Common myeloid progenitor, CD34-positive (primary cell): ENCODE measurements around the gene TNRC6A.

ENCODE experiments used
- CTCF ChIA-PET: fragments of 350-600 bp; sonication (Branson Sonifier 250); formaldehyde crosslinking; loops from one replicate; lab custom pipeline; 2021; ENCODE audit warnings: antibody characterized with exemption; lab: Charles Lee
- POLR2A ChIA-PET: fragments of 350-600 bp; sonication (Branson Sonifier 250); formaldehyde crosslinking; loops from one replicate; lab custom pipeline; 2021; ENCODE audit warnings: antibody characterized with exemption; lab: Charles Lee
- DNase-seq, 3 donors: peaks; one replicate each; pipeline versions ENCODE4 v3.0.0 to v3.0.0-alpha.2; 2013
- H3K27ac ChIP-seq, 2 experiments: 1 replicate in 1 of 2; 2 replicates in 1 of 2; pipeline ENCODE4 v1.7.0; 2013; ENCODE audit warnings: inconsistent platforms in 2 of 2, low read length in 2 of 2, mild to moderate bottlenecking in 2 of 2, low read depth in 1 of 2, moderate library complexity in 1 of 2; ENCODE audit not compliant: severe bottlenecking in 2 of 2, insufficient read depth in 1 of 2, poor library complexity in 1 of 2
- H3K27me3 ChIP-seq, 5 experiments: replicated peaks in 2 of 5; 1 replicate in 3 of 5; 2 replicates in 2 of 5; pipeline versions ENCODE4 v1.6.1 to v1.7.0; 2013; ENCODE audit warnings: low read length in 4 of 5, mild to moderate bottlenecking in 2 of 5, moderate library complexity in 2 of 5, inconsistent platforms in 1 of 5; ENCODE audit not compliant: insufficient read depth in 5 of 5, control insufficient read depth in 4 of 5
- H3K36me3 ChIP-seq, 4 experiments: 1 replicate in 2 of 4; 2 replicates in 2 of 4; pipeline versions ENCODE4 v1.6.1 to v1.7.0; 2013; ENCODE audit warnings: low read length in 3 of 4, control low read depth in 1 of 4, mild to moderate bottlenecking in 1 of 4; ENCODE audit not compliant: control insufficient read depth in 4 of 4, insufficient read depth in 4 of 4
- H3K4me1 ChIP-seq, 4 experiments: 1 replicate in 3 of 4; 2 replicates in 1 of 4; pipeline versions ENCODE4 v1.6.1 to v1.7.1; 2013; ENCODE audit warnings: low read length in 3 of 4, mild to moderate bottlenecking in 3 of 4, control low read depth in 1 of 4, inconsistent platforms in 1 of 4, moderate library complexity in 1 of 4; ENCODE audit not compliant: control insufficient read depth in 4 of 4, insufficient read depth in 4 of 4; ENCODE audit errors: control extremely low read depth in 1 of 4
- H3K4me3 ChIP-seq, 7 experiments: 1 replicate in 4 of 7; 2 replicates in 3 of 7; pipeline versions ENCODE4 v1.5.1 to v1.7.0; 2013; ENCODE audit warnings: mild to moderate bottlenecking in 7 of 7, low read length in 6 of 7, moderate library complexity in 6 of 7, inconsistent platforms in 2 of 7, low read depth in 2 of 7, control low read depth in 1 of 7; ENCODE audit not compliant: insufficient read depth in 4 of 7, control insufficient read depth in 1 of 7; ENCODE audit errors: extremely low read depth in 1 of 7
- H3K9me3 ChIP-seq, 5 experiments: 1 replicate in 4 of 5; 2 replicates in 1 of 5; pipeline versions ENCODE4 v1.6.1 to v1.7.1; 2013; ENCODE audit warnings: low read length in 4 of 5, mild to moderate bottlenecking in 2 of 5, inconsistent platforms in 1 of 5, low read depth in 1 of 5, moderate library complexity in 1 of 5; ENCODE audit not compliant: control insufficient read depth in 4 of 5, insufficient read depth in 2 of 5; ENCODE audit errors: control extremely low read depth in 1 of 5
- WGBS: methylation state at CpG from one replicate; pipeline ENCODE4 v1.1.5; 2013; ENCODE audit not compliant: insufficient coverage; 5-methylcytosine and 5-hydroxymethylcytosine counted together

The TNRC6A gene

DNA sequence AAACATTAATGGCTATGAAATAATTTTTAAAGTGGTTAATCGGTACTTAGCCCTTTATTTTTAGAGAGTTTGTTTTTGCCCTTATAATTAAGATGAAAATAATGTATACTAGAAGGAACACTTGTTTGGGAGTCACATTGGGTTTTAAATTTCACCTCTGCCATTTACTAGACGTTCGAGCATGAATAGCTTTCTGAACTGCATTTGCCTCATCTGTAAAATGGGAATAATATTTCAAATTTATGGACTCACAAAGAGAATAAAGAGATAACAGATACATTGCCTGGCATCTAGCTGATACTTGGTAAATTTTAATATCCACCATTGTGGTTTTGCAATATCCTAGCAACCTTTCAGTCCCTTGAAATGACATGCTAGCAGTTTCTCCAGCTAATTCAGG is 36.6 kb downstream of the TNRC6A start:
- DNase-seq = no peak
- POLR2A ChIA-PET = no interaction called here
- no peak overlapping the region for H3K27ac ChIP-seq

DNA sequence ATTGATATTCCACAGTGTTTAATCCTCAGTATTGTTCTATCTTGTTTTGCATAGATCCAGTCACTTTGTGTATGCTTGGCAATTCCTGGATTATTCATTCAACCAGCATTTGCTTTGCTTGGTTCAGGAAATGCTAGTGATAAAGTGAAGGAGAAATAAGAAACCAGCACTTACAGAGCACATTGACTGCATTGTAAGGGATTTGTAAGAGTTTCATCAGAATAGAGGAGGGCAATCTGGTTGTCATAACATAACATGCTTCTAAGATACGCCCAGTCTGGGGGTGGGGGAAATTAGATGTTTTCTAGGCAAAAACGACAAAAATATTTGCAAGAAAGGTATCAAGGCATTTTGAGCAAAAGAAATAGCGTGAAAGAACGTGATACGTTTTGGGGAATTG is 40.4 kb downstream of the TNRC6A start:
- no peak for DNase-seq
- Histone ChIP-seq H3K27ac (no peak overlapping the region), H3K36me3 (peaks cover 3 to 29% (median 8%) of the 10 kb centered on the region in 4 experiments), H3K9me3 (no peaks in the 10 kb centered on the region), H3K27me3 (no peaks in the 10 kb centered on the region), H3K4me3 (no peak overlapping the region), H3K4me1 (peaks cover 0 to under 1% (median 0%) of the 10 kb centered on the region in 4 experiments)
- ChIA-PET CTCF (interaction anchor here (1.2 kb wide), 1 partner anchor 17 kb away, joined by 3 read pairs; no protein-coding TSS in a partner anchor), POLR2A (no interaction called here)
- 100% methylated on average over 5 of the region's 5 CpGs for WGBS

More for the DNA sequence above, 36.6 kb downstream of the TNRC6A start:
- Histone ChIP-seq H3K9me3 (no peaks in the 10 kb centered on the region), H3K4me3 (no peak overlapping the region), H3K36me3 (peaks cover 5 to 24% (median 16%) of the 10 kb centered on the region in 4 experiments), H3K4me1 (no peaks in the 10 kb centered on the region), H3K27me3 (no peaks in the 10 kb centered on the region)
- WGBS = 80% methylated on average over 1 of the region's 3 CpGs
- CTCF ChIA-PET = interaction anchor here (1.0 to 1.5 kb wide), 3 partner anchors 10 to 17 kb away, joined by 3 to 4 read pairs (median 3); no protein-coding TSS in a partner anchor

DNA sequence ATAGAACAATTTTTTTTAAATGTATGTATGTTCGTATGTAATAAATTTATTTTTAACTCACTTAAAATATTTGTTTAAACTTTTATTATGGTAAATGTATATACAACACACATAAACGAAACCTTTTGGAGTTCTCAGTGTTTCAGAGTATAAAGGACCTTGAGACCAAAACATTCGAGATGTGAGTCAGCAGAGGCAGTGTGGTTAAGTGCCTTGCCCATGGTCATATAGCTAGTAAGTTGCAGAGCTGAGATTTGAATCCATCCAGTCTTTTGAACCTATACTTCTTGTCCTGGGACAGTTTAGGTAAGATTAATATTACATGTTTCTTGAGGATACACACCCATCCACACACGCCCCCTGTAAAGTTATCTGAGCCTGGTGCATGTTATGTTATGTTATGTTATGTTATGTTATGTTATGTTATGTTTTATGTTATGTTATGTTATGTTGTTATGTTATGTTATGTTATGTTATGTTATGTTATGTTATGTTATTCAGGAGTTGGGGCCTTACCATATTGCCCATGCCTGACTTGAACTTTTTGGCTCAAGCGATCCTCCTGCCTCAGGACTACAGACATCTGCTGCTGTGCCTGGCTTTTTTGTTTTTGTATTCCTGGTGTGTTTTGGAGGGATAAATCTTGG is 41.8 kb downstream of the TNRC6A start:
- Histone ChIP-seq H3K4me3 (no peak overlapping the region), H3K9me3 (no peaks in the 10 kb centered on the region), H3K27me3 (no peaks in the 10 kb centered on the region), H3K4me1 (peaks cover 0 to 3% (median 0%) of the 10 kb centered on the region in 4 experiments), H3K36me3 (peaks cover 4 to 32% (median 8%) of the 10 kb centered on the region in 4 experiments), H3K27ac (no peak overlapping the region)
- CTCF ChIA-PET = no interaction called here
- DNase-seq = no peak
- POLR2A ChIA-PET = no interaction called here
- 90% methylated on average over 2 of the region's 5 CpGs for WGBS

DNA sequence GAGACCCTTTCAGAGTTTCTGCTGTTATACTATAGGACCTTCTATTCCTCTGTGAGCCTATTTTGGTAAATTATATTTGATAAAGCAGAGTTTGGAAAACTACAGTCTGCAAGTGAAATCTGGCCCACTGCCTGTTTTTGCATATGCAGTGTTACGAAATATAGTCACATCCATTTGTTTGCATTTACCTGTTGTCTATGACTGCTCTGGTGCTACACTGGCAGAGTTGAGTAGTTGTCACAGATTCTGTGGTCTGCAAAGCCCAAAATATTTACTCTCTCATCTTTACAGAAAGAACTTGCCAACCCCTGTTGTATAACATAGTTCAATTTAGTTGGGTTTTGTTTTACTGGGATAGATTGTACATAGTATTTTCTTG is 42.3 kb downstream of the TNRC6A start:
- Histone ChIP-seq H3K36me3 (peaks cover 2 to 34% (median 9%) of the 10 kb centered on the region in 4 experiments), H3K9me3 (no peaks in the 10 kb centered on the region), H3K27me3 (no peaks in the 10 kb centered on the region), H3K4me1 (peaks cover 0 to 3% (median 0%) of the 10 kb centered on the region in 4 experiments), H3K27ac (no peak overlapping the region), H3K4me3 (no peak overlapping the region)
- POLR2A ChIA-PET = no interaction called here
- CTCF ChIA-PET = no interaction called here
- no peak for DNase-seq
- WGBS = 100% methylated on average over 1 of the region's 1 CpG

DNA sequence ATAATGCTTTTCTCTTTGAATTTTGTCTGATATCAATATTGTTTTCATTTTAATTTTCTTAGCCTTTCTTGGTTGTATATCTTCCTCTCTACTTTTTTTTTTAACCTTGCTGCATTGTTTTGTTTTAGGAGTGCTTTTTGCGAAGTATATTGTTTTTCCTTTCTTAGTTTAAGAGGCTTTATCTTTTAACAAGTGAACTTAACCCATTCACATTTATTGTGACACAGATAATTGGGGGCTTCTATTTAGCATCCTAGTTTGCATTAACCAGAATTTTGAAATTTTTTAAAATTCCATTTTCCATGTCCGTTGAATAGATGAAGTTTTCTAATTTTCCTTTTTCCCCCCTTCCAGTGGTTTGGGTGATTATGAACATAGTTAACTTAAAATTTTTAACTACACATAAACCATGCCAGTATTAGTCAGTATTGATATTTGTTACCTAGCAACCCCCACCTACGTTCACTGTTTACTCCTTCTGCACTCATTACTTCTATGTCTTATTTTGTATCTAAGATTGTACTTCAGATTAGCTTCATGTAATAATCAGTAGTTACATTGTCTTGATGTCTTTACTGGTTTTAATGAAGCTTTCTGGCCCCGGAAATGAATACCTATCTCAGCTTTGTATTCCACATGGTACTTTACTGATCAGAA is 44.4 kb downstream of the TNRC6A start:
- peaks cover 0 to 3% (median 0%) of the 10 kb centered on the region in 4 experiments for H3K4me1 ChIP-seq
- H3K9me3 ChIP-seq = no peaks in the 10 kb centered on the region
- WGBS = 100% methylated on average over 1 of the region's 4 CpGs
- no peak overlapping the region for H3K27ac ChIP-seq
- CTCF ChIA-PET = no interaction called here
- H3K27me3 ChIP-seq = no peaks in the 10 kb centered on the region
- POLR2A ChIA-PET = no interaction called here
- no peak for DNase-seq
- no peak overlapping the region for H3K4me3 ChIP-seq
- H3K36me3 ChIP-seq = peaks cover 2 to 49% (median 23%) of the 10 kb centered on the region in 4 experiments

DNA sequence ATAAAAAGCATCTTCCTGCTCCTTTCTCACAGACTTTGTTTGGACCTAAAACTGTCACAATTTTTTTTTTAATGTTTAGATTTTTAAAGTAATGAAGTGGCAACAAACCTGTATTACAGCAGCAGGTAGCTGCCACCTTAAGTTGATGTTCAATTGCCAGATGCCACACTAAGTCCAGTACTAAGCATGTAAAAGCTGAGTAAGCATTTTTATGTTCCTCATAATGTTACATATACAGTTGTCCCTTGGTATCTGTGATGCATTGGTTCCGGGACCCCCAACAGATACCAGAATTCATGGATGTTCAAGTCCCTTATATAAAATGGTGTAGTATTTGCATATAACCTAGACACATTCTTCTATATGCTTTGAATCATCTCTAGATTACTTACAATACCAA is 45.1 kb downstream of the TNRC6A start:
- H3K27ac ChIP-seq = no peak overlapping the region
- H3K4me1 ChIP-seq = peaks cover 0 to 3% (median 0%) of the 10 kb centered on the region in 4 experiments
- peaks cover 4 to 55% (median 26%) of the 10 kb centered on the region in 4 experiments for H3K36me3 ChIP-seq
- CTCF ChIA-PET = no interaction called here
- no peak for DNase-seq
- POLR2A ChIA-PET = no interaction called here
- H3K4me3 ChIP-seq = no peak overlapping the region
- no peaks in the 10 kb centered on the region for H3K27me3 ChIP-seq
- WGBS = no CpG with 5 or more reads among the region's 1 CpG
- H3K9me3 ChIP-seq = no peaks in the 10 kb centered on the region

DNA sequence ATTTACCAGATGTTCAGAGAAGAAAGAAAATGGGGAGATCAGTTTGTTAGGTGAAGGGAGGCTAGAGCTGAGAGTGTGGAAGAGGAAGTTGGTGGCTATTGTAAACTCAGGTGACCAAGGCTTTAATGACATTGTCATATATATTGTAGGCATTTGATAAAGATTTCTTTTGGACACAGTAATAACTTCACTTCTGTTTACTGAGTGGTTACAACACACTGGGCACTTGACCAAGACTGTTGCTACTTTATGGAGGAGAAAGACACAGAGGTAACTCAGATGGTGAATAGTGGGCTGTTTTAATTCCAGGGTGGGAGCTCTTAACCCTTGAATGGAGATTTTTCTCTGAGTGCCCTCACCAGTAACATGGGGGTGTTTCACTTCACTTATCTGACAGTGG is 46.0 kb downstream of the TNRC6A start:
- no peaks in the 10 kb centered on the region for H3K27me3 ChIP-seq
- H3K36me3 ChIP-seq = peaks cover 8 to 62% (median 32%) of the 10 kb centered on the region in 4 experiments
- ChIA-PET CTCF (interaction anchor here (1.0 kb wide), 1 partner anchor 9 kb away, joined by 4 read pairs; no protein-coding TSS in a partner anchor), POLR2A (no interaction called here)
- no peak overlapping the region for H3K4me3 ChIP-seq
- H3K9me3 ChIP-seq = no peaks in the 10 kb centered on the region
- DNase-seq = no peak
- H3K4me1 ChIP-seq = peaks cover 0 to 3% (median 0%) of the 10 kb centered on the region in 4 experiments
- H3K27ac ChIP-seq = no peak overlapping the region
